BE2C (cell line): ENCODE data around the gene SLC66A2.
"Not testable (repeated sequence)": the region's sequence is repeated elsewhere in the genome, so short reads cannot be mapped to it uniquely, and the experiment has no call there.

Experiments used
- DNase-seq: peaks from one replicate; pipeline ENCODE4 v3.0.0-alpha.2; 2020
- H3K27me3 ChIP-seq: fragments of 250-450 bp; sonication (Bioruptor Pico); 2 replicates; pipeline ENCODE4 v1.5.1; 2020; ENCODE audit warnings: mild to moderate bottlenecking
- H3K36me3 ChIP-seq: fragments of 250-450 bp; sonication (Bioruptor Pico); 2 replicates; pipeline ENCODE4 v1.5.1; 2020; ENCODE audit warnings: mild to moderate bottlenecking
- H3K4me1 ChIP-seq: fragments of 250-450 bp; sonication (Bioruptor Pico); 2 replicates; pipeline ENCODE4 v1.5.1; 2020
- H3K4me3 ChIP-seq: 2 replicates; pipeline ENCODE4 v1.5.1; 2011; ENCODE audit warnings: low read depth, low read length
- H3K9me3 ChIP-seq: fragments of 250-450 bp; sonication (Bioruptor Pico); 2 replicates; pipeline ENCODE4 v1.5.1; 2020
- TF ChIP-seq, protein P1 (sequence below): IDR thresholded peaks from 2 replicates; pipeline ENCODE4 v1.5.1; 2012; ENCODE audit warnings: mild to moderate bottlenecking, low read depth, low read length

SLC66A2 gene

DNA sequence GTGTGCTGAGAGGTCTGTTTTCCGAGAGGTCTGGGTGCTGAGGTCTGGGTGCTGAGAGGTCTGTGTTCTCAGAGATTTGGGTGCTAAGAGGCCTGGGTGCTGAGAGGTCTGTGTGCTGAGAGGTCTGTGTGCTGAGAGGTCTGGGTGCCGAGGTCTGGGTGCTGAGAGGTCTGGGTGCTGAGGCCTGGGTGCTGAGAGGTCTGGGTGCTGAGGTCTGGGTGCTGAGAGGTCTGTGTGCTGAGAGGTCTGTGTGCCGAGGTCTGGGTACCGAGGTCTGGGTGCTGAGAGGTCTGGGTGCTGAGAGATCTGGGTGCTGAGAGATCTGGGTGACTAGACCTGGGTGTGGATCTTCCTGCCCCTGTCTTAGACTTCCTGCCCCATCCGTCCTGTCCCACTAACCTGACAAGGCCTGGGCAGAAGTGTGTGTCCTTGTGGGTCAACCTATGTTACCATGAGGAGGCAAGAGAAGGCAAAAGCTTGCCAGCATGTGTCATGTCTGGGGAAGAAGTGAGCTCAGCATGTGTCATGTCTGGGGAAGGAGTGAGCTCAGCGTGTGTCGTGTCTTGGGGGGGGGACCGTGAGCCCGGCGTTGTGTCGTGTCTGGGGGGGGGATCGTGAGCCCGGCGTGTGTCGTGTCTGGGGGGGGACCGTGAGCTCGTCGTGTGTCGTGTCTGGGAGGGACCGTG is 84.4 kb downstream of the SLC66A2 start:
- Histone ChIP-seq H3K4me1 (no peaks in the 10 kb centered on the region), H3K36me3 (no peaks in the 10 kb centered on the region), H3K4me3 (no peak overlapping the region), H3K27me3 (no peaks in the 10 kb centered on the region), H3K9me3 (no peaks in the 10 kb centered on the region)
- TF ChIP-seq, protein P1, sequence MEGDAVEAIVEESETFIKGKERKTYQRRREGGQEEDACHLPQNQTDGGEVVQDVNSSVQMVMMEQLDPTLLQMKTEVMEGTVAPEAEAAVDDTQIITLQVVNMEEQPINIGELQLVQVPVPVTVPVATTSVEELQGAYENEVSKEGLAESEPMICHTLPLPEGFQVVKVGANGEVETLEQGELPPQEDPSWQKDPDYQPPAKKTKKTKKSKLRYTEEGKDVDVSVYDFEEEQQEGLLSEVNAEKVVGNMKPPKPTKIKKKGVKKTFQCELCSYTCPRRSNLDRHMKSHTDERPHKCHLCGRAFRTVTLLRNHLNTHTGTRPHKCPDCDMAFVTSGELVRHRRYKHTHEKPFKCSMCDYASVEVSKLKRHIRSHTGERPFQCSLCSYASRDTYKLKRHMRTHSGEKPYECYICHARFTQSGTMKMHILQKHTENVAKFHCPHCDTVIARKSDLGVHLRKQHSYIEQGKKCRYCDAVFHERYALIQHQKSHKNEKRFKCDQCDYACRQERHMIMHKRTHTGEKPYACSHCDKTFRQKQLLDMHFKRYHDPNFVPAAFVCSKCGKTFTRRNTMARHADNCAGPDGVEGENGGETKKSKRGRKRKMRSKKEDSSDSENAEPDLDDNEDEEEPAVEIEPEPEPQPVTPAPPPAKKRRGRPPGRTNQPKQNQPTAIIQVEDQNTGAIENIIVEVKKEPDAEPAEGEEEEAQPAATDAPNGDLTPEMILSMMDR: no peak
- DNase-seq: no peak

DNA sequence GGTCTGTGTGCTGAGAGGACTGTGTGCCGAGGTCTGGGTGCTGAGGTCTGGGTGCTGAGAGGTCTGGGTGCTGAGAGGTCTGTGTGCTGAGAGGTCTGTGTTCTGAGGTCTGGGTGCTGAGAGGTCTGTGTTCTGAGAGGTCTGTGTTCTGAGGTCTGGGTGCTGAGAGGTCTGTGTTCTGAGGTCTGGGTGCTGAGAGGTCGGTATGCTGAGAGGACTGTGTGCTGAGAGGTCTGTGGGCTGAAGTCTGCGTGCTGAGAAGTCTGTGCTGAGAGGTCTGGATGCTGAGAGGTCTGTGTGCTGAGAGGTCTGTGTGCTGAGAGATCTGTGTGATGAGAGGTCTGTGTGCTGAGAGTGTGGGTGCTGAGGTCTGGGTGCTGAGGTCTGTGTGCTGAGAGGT is 85.5 kb downstream of the SLC66A2 start:
- H3K4me3 ChIP-seq, H3K4me1 ChIP-seq, H3K27me3 ChIP-seq, H3K9me3 ChIP-seq, H3K36me3 ChIP-seq, DNase-seq: not testable (repeated sequence)

DNA sequence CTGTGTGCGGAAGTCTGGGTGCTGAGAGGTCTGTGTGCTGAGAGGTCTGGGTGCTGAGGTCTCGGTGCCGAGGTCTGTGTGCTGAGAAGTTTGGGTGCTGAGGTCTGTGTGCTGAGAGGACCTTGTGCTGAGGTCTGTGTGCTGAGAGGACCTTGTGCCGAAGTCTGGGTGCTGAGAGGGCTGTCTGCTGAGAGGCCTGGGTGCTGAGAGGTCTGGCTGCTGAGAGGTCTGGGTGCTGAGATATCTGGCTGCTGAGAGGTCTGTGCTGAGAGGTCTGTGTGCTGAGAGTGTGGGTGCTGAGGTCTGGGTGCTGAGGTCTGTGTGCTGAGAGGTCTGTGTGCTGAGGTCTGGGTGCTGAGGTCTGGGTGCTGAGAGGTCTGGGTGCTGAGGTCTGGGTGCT is 86.5 kb downstream of the SLC66A2 start:
- H3K27me3 ChIP-seq, H3K4me3 ChIP-seq, H3K9me3 ChIP-seq, DNase-seq, H3K4me1 ChIP-seq, H3K36me3 ChIP-seq: not testable (repeated sequence)

DNA sequence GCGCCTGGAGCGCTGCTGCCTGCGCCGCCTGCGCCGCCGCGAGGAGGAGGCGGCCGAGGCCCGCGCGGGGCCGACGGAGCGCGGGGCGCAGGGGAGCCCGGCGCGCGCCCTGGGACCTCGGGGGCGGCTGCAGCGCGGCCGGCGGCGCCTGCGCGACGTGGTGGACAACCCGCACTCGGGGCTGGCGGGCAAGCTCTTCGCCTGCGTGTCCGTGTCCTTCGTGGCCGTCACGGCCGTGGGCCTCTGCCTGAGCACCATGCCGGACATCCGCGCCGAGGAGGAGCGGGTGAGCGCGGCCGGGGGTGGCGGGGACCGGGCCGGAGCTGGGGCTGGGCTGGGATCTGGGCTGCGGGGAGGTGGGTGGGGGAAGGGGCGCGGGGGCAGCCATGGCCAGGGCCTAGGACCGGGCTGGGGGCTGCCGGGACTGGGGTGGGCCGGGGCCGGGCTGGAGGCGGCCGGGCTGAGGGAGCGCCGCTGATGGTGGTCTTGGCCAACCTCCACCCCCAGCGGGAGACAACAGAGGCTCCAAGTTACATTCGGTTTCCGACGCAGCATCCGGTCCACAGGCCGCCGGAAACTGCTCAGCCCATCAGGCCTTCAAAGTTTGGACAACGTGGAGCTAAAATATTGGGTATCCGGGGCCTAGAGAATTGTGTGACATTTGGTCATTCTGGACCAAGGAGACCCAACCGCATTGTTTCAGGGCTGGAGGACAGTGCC is 87.3 kb downstream of the SLC66A2 start:
- H3K4me1 ChIP-seq: no peaks in the 10 kb centered on the region
- no peak overlapping the region for H3K4me3 ChIP-seq
- no peaks in the 10 kb centered on the region for H3K27me3 ChIP-seq
- H3K36me3 ChIP-seq: no peaks in the 10 kb centered on the region
- TF ChIP-seq, protein P1: no peak
- H3K9me3 ChIP-seq: no peaks in the 10 kb centered on the region
- DNase-seq: no peak

DNA sequence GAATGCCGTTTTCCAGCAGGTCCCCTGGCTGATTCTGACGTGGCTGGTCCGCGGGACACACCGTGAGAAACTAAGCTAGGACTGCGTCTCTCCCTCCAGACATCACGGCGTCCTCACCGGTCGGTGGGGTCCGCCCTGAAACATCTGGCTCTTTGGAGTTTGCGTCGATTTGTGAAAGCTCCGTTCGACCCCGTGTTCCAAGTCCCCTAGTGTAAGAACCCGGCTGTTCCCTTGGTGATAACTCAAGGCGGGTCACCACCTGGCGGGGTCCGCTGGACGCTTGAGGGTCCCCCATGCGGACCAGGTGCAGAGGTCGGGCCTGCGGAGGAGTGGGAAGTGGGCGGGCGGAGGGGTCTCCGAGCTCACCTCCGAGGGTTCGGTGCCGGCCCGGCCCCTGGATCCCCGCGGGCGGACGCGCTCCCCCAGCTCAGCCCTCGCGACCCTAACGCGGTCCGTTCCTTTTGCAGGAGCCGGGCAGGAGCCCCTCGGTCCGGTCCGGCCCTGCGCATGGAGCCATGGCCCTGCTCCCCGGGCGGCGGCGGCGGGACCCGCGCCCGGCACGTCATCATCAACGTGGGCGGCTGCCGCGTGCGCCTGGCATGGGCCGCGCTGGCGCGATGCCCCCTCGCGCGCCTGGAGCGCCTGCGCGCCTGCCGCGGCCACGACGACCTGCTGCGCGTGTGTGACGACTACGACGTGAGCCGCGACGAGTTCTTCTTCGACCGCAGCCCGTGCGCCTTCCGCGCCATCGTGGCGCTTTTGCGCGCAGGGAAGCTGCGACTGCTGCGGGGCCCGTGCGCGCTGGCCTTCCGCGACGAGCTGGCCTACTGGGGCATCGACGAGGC is 88.1 kb downstream of the SLC66A2 start:
- H3K4me1 ChIP-seq: no peaks in the 10 kb centered on the region

DNA sequence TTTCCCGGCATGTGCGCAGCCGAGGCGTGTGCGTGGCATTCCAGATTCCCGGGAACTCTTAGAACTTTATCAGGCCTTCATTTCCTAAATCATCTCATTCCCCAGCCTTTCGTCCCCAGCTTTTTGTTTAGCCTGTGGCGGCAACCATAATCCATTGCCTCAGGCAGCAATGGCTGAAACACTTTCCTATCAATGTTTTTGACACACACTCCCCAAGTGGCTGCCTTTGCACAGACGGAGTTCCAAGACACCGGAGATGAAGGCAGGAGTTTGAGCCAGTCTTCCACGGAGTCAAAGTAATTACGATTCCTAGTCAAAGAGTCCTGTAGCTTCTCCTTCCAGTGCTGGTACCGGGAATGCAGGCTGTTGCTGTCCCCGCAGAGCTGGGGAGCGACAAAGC is 88.9 kb downstream of the SLC66A2 start:
- no peaks in the 10 kb centered on the region for H3K36me3 ChIP-seq
- H3K9me3 ChIP-seq: no peaks in the 10 kb centered on the region
- DNase-seq: no peak
- H3K27me3 ChIP-seq: no peaks in the 10 kb centered on the region
- TF ChIP-seq, protein P1: no peak
- no peaks in the 10 kb centered on the region for H3K4me1 ChIP-seq
- no peak overlapping the region for H3K4me3 ChIP-seq

More for the DNA sequence above, 88.1 kb downstream of the SLC66A2 start:
- TF ChIP-seq, protein P1: no peak
- Histone ChIP-seq H3K36me3 (no peaks in the 10 kb centered on the region), H3K9me3 (no peaks in the 10 kb centered on the region), H3K27me3 (no peaks in the 10 kb centered on the region), H3K4me3 (no peak overlapping the region)
- no peak for DNase-seq
